Activated B cell treated with CpG ODN at 0.5 μM for 24 hours (primary cell): ENCODE data around the gene PTPRE. TPM values are rescaled to one million over a fixed set of nuclear protein-coding genes. Genes with fewer than 3 reads are reported as not detected.

ENCODE experiments used
- ATAC-seq: fragments of 200-7000 bp; cut with Tn5 transposase; one replicate; pipeline ENCODE4 v1.10.0; 2021; ENCODE audit warnings: low read depth, mild to moderate bottlenecking, moderate library complexity
- CTCF ChIA-PET: fragments of 350-600 bp; sonication (Branson Sonifier 250); formaldehyde crosslinking; loops from one replicate; lab custom pipeline; 2021; ENCODE audit warnings: antibody characterized with exemption; lab: Charles Lee
- POLR2A ChIA-PET: fragments of 350-600 bp; sonication (Branson Sonifier 250); formaldehyde crosslinking; loops from one replicate; lab custom pipeline; 2021; ENCODE audit warnings: antibody characterized with exemption; lab: Charles Lee
- DNase-seq: peaks from one replicate; pipeline ENCODE4 v3.0.0; 2022
- H3K27ac Mint-ChIP-seq: one replicate; pipeline ENCODE4 v1.8.0; 2020; ENCODE audit warnings: mixed read lengths
- H3K27me3 Mint-ChIP-seq: one replicate; pipeline ENCODE4 v1.8.0; 2021; ENCODE audit warnings: mixed read lengths
- H3K36me3 Mint-ChIP-seq: one replicate; pipeline ENCODE4 v1.8.0; 2021; ENCODE audit warnings: low read depth, mixed read lengths
- H3K4me1 Mint-ChIP-seq: one replicate; pipeline ENCODE4 v1.8.0; 2021; ENCODE audit warnings: mixed read lengths
- H3K4me3 Mint-ChIP-seq: one replicate; pipeline ENCODE4 v1.8.0; 2020; ENCODE audit warnings: mild to moderate bottlenecking, mixed read lengths
- H3K9me3 Mint-ChIP-seq: one replicate; pipeline ENCODE4 v1.8.0; 2020; ENCODE audit warnings: mixed read lengths
- CTCF ChIP-seq: fragments of 200-600 bp; IDR thresholded peaks from one replicate; pipeline ENCODE4 v1.8.0; 2022; ENCODE audit warnings: antibody characterized with exemption, mild to moderate bottlenecking
- intact Hi-C: fragments of 100-400 bp; cut with micrococcal nuclease; formaldehyde crosslinking; loops from one replicate; pipeline ENCODE4 v1.15.1; 2024
- total RNA-seq: library from RNA; stranded (reverse); gene quantifications from 2 replicates; pipeline ENCODE4 v1.2.3, GENCODE V29; 2022

PTPRE gene
- total RNA-seq, 1 donor from 2014 or later: 36.8 TPM

GRCh38 chr10:127998501-127999144, 91.7 kb downstream of the PTPRE start:
- Mint-ChIP-seq H3K9me3 (no peaks in the 10 kb centered on the region), H3K4me3 (no peak overlapping the region), H3K4me1 (peaks cover 4% of the 10 kb centered on the region), H3K27ac (no peak overlapping the region), H3K36me3 (no peaks in the 10 kb centered on the region), H3K27me3 (peaks cover 14% of the 10 kb centered on the region)
- intact Hi-C loops: no loop called here
- ChIA-PET POLR2A (no interaction called here), CTCF (no interaction called here)
- ATAC-seq (no peak), DNase-seq (no peak)
- no peak for TF ChIP-seq CTCF

- POLR2A ChIA-PET: no interaction called here
- no peak overlapping the region for H3K4me3 Mint-ChIP-seq
- no peak overlapping the region for H3K27ac Mint-ChIP-seq
- CTCF ChIA-PET: no interaction called here
- peaks cover 4% of the 10 kb centered on the region for H3K4me1 Mint-ChIP-seq
- ATAC-seq (no peak), DNase-seq (no peak)
- no peak for TF ChIP-seq CTCF
- no peaks in the 10 kb centered on the region for H3K9me3 Mint-ChIP-seq
- intact Hi-C loops: no loop called here
- H3K36me3 Mint-ChIP-seq: no peaks in the 10 kb centered on the region
- peaks cover 18% of the 10 kb centered on the region for H3K27me3 Mint-ChIP-seq
Measured at GRCh38 chr10:127999297-128000129, 92.6 kb downstream of the PTPRE start.

- Mint-ChIP-seq H3K4me3 (no peak overlapping the region), H3K27me3 (peaks cover 16% of the 10 kb centered on the region), H3K36me3 (no peaks in the 10 kb centered on the region), H3K27ac (no peak overlapping the region), H3K9me3 (no peaks in the 10 kb centered on the region), H3K4me1 (peaks cover 4% of the 10 kb centered on the region)
- ATAC-seq: no peak
- ChIA-PET CTCF (interaction anchor here (1.7 kb wide), 1 partner anchor 11 kb away, joined by 6 read pairs; no protein-coding TSS in a partner anchor), POLR2A (no interaction called here)
- intact Hi-C loops: no loop called here
- DNase-seq: no peak
- no peak for TF ChIP-seq CTCF
Measured at GRCh38 chr10:128000471-128001362, 93.8 kb downstream of the PTPRE start.

- ChIA-PET CTCF (interaction anchor here (1.7 kb wide), 1 partner anchor 10 kb away, joined by 6 read pairs; no protein-coding TSS in a partner anchor), POLR2A (no interaction called here)
- no peak for TF ChIP-seq CTCF
- Mint-ChIP-seq H3K27ac (no peak overlapping the region), H3K4me1 (peaks cover 4% of the 10 kb centered on the region), H3K4me3 (no peak overlapping the region), H3K27me3 (peaks cover 13% of the 10 kb centered on the region), H3K9me3 (no peaks in the 10 kb centered on the region), H3K36me3 (no peaks in the 10 kb centered on the region)
- DNase-seq (no peak), ATAC-seq (no peak)
- intact Hi-C loops: no loop called here
Measured at GRCh38 chr10:128001363-128001745, 94.5 kb downstream of the PTPRE start.
